K562 (cell line): Measurements from ENCODE around the gene CCDC195.

Experiments used
- CREB1 ChIP-seq, 2 experiments: sonication (generic) in 1 of 2; formaldehyde crosslinking in 1 of 2; IDR thresholded peaks; 2 replicates each; pipeline versions ENCODE4 v1.6.1 to v1.8.0; 2012 to 2022; ENCODE audit warnings: inconsistent platforms in 1 of 2, mild to moderate bottlenecking in 1 of 2, missing genetic modification reagents in 1 of 2, moderate library complexity in 1 of 2
- ETS1 ChIP-seq: conservative IDR thresholded peaks from 2 replicates; pipeline ENCODE4 v1.6.1; 2011; ENCODE audit warnings: low read depth, mild to moderate bottlenecking, low read length; ENCODE audit not compliant: control insufficient read depth
- HDGF ChIP-seq: fragments of 450-650 bp; IDR thresholded peaks from 2 replicates; pipeline ENCODE4 v1.6.1; 2016
- POLR2A ChIP-seq: fragments of 450-650 bp; conservative IDR thresholded peaks from 2 replicates; pipeline ENCODE4 v1.6.1; 2016
- SIN3B ChIP-seq: fragments of 450-650 bp; IDR thresholded peaks from 2 replicates; pipeline ENCODE4 v1.6.1; 2017; ENCODE audit warnings: low read depth, mild to moderate bottlenecking, moderate library complexity
- SRSF3 ChIP-seq: fragments of 200-400 bp; formaldehyde crosslinking; IDR thresholded peaks from 2 replicates; pipeline ENCODE4 v1.6.1; 2016; ENCODE audit warnings: mild to moderate bottlenecking, low read length, moderate library complexity; ENCODE audit not compliant: insufficient read depth
- TOE1 ChIP-seq, 2 experiments: fragments of 450-650 bp in 1 of 2; sonication (generic) in 1 of 2; formaldehyde crosslinking in 1 of 2; IDR thresholded peaks; 2 replicates each; pipeline versions ENCODE4 v1.7.1 to v1.8.0; 2016 to 2022; ENCODE audit warnings: borderline replicate concordance in 2 of 2, mild to moderate bottlenecking in 2 of 2, antibody characterized with exemption in 1 of 2, inconsistent platforms in 1 of 2, low read depth in 1 of 2, missing genetic modification reagents in 1 of 2, moderate library complexity in 1 of 2
- ZNF76 ChIP-seq: fragments of 250-450 bp; sonication (Bioruptor Pico); IDR thresholded peaks from 2 replicates; pipeline ENCODE4 v1.4.0; 2020; ENCODE audit warnings: mild to moderate bottlenecking, moderate library complexity, borderline replicate concordance
- TF ChIP-seq, protein P1 (sequence below), 3 experiments: IDR thresholded peaks in 2 of 3; conservative IDR thresholded peaks in 1 of 3; 2 replicates each; pipeline ENCODE4 v1.5.1; 2011 to 2012; ENCODE audit warnings: low read length in 3 of 3, mild to moderate bottlenecking in 3 of 3, control low read depth in 2 of 3, improper control_type of control experiment in 1 of 3, inconsistent platforms in 1 of 3, low read depth in 1 of 3, mixed read lengths in 1 of 3, moderate library complexity in 1 of 3; ENCODE audit not compliant: insufficient read depth in 2 of 3
- TF ChIP-seq, protein P2 (sequence below): fragments of 450-650 bp; formaldehyde crosslinking; IDR thresholded peaks from 2 replicates; pipeline ENCODE4 v1.4.0; 2020; ENCODE audit warnings: mild to moderate bottlenecking, mixed read lengths

DNA sequence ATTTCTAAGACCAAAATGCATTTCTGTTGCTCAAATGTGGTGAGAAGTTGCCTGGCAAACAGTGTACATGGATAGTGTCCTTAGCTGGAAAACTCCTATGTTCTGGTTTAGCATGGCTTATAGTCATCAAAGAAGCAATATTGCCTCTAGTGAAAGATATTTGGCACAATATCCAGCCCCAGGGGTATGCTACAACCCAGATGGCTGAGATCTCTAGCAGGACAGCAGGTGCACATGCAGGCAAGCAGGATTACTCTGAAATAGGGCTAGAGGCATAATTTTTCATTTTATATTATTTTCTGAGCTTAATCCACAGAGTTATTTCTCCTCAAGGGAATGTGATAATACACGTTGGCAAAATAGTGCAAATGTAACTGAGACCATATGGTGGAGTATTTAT lies 34.0 kb downstream of the CCDC195 start:
- TF ChIP-seq HDGF (no peak), POLR2A (no peak), ETS1 (no peak), ZNF76 (CRISPR knock-in tag) (no peak), CREB1 (IDR thresholded peaks at IDR 0.05) (no peak), CREB1 (CRISPR knock-in tag; IDR thresholded peaks at IDR 0.05) (no peak), TOE1 (IDR thresholded peaks at IDR 0.05; ENCODE audit: borderline replicate concordance) (no peak), TOE1 (CRISPR knock-in tag; IDR thresholded peaks at IDR 0.05; ENCODE audit: borderline replicate concordance, low read depth) (no peak), SIN3B (no peak), SRSF3 (no peak)
- TF ChIP-seq, protein P1, sequence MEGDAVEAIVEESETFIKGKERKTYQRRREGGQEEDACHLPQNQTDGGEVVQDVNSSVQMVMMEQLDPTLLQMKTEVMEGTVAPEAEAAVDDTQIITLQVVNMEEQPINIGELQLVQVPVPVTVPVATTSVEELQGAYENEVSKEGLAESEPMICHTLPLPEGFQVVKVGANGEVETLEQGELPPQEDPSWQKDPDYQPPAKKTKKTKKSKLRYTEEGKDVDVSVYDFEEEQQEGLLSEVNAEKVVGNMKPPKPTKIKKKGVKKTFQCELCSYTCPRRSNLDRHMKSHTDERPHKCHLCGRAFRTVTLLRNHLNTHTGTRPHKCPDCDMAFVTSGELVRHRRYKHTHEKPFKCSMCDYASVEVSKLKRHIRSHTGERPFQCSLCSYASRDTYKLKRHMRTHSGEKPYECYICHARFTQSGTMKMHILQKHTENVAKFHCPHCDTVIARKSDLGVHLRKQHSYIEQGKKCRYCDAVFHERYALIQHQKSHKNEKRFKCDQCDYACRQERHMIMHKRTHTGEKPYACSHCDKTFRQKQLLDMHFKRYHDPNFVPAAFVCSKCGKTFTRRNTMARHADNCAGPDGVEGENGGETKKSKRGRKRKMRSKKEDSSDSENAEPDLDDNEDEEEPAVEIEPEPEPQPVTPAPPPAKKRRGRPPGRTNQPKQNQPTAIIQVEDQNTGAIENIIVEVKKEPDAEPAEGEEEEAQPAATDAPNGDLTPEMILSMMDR (IDR thresholded peaks at IDR 0.05 in 2 of 3, conservative IDR thresholded peaks at IDR 0.05 in 1 of 3; ENCODE audit: insufficient read depth in 2 of 3, low read depth in 1 of 3, low read length in 3 of 3) = no peak
- TF ChIP-seq, protein P2, sequence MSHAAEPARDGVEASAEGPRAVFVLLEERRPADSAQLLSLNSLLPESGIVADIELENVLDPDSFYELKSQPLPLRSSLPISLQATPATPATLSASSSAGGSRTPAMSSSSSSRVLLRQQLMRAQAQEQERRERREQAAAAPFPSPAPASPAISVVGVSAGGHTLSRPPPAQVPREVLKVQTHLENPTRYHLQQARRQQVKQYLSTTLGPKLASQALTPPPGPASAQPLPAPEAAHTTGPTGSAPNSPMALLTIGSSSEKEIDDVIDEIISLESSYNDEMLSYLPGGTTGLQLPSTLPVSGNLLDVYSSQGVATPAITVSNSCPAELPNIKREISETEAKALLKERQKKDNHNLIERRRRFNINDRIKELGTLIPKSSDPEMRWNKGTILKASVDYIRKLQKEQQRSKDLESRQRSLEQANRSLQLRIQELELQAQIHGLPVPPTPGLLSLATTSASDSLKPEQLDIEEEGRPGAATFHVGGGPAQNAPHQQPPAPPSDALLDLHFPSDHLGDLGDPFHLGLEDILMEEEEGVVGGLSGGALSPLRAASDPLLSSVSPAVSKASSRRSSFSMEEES (CRISPR knock-in tag) = no peak
